GM12874 (cell line): ENCODE measurements around the gene MARCHF6.

Experiments used
- CTCF ChIP-seq: IDR thresholded peaks from 2 replicates; pipeline ENCODE4 v1.5.1; 2011; ENCODE audit warnings: low read depth, mild to moderate bottlenecking, control low read depth, low read length, moderate library complexity; ENCODE audit not compliant: insufficient read depth

The MARCHF6 gene

GRCh38 chr5:10337107-10337506 lies 16.4 kb upstream of the MARCHF6 start:
- TF ChIP-seq CTCF, result no peak

- TF ChIP-seq CTCF, result no peak
Measured at GRCh38 chr5:10337986-10338385, 15.5 kb upstream of the MARCHF6 start.

- no peak for TF ChIP-seq CTCF
Measured at GRCh38 chr5:10338686-10339057, 14.8 kb upstream of the MARCHF6 start.

GRCh38 chr5:10339058-10339811 lies 14.3 kb upstream of the MARCHF6 start:
- TF ChIP-seq CTCF, result no peak

- TF ChIP-seq CTCF, result no peak
Measured at GRCh38 chr5:10339958-10340357, 13.5 kb upstream of the MARCHF6 start.

GRCh38 chr5:10343486-10343885 lies 10.0 kb upstream of the MARCHF6 start:
- TF ChIP-seq CTCF, result no peak

- no peak for TF ChIP-seq CTCF
Measured at GRCh38 chr5:10348258-10348657, 5.2 kb upstream of the MARCHF6 start.
